Measurements from ENCODE around the gene ARMC6. TPM values are rescaled to one million over a fixed set of nuclear protein-coding genes. Genes with fewer than 3 reads are reported as not detected.

ARMC6 gene
- total and polyA plus RNA-seq, 2 of the 13 experiments (the other 11 are each of a cell fraction or from before 2014, with no cell fraction given), result 16.2 to 36.8 TPM

DNA sequence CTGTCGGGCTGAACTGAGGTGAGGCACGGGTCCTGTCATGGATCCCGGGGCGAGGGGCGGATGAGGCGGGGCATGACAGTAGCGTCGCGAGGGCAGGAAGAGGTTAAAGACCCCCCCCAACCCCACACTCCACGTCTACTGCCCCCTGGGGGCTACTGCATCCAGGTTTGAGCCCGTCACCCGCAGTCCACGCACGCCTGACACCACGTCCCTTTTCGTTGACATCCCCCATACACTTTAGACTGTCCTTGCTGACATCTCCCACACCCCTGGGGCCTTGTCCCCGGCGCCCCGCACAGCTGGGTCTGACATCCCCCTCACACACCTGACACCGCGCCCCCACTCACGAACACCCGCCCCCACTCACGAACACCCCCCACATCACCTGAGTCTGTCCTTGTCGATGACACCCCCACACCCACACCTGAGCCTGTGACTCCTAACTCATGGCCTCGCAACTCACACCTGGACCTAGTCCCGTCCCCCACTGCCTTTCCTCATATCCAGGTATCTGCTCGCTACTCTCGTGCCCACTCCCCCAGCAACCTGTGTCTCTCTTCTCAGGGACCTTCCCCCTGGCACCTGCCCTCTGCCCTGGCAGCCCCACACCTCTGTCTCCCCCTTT is 30.8 kb downstream of the ARMC6 start (continued):
- no peak for TF ChIP-seq RNF219 (CRISPR knock-in tag; IDR thresholded peaks at IDR 0.05)
- TF ChIP-seq KLF12 (CRISPR knock-in tag; IDR thresholded peaks at IDR 0.05; ENCODE audit: borderline replicate concordance), result no peak
- TF ChIP-seq ZNF3 (CRISPR knock-in tag; IDR thresholded peaks at IDR 0.05), result no peak
- TF ChIP-seq TGIF2 (CRISPR knock-in tag; IDR thresholded peaks at IDR 0.05), result no peak
- no peak for TF ChIP-seq NFAT5 (CRISPR knock-in tag; IDR thresholded peaks at IDR 0.05)
- no peak for TF ChIP-seq ZFAT (CRISPR knock-in tag; conservative IDR thresholded peaks at IDR 0.05)
- TF ChIP-seq GATAD1 (CRISPR knock-in tag; IDR thresholded peaks at IDR 0.05), result no peak
- no peak for TF ChIP-seq ZNF205 (CRISPR knock-in tag; IDR thresholded peaks at IDR 0.05)
- TF ChIP-seq GATAD2A (CRISPR knock-in tag; IDR thresholded peaks at IDR 0.05), result no peak
- no peak for TF ChIP-seq SMARCC2 (IDR thresholded peaks at IDR 0.05)
- TF ChIP-seq REXO4 (CRISPR knock-in tag; IDR thresholded peaks at IDR 0.05; ENCODE audit: borderline replicate concordance), result no peak
- no peak for TF ChIP-seq FOSL2 (CRISPR knock-in tag; IDR thresholded peaks at IDR 0.05)
- no peak; the same call in 1 of the 2 replicates for TF ChIP-seq PCBP1 (IDR thresholded peaks at IDR 0.05; ENCODE audit: borderline replicate concordance, low read depth, low read length)
- no peak for TF ChIP-seq NFIC (IDR thresholded peaks at IDR 0.05; ENCODE audit: low read length)
- TF ChIP-seq SP2 (CRISPR knock-in tag; IDR thresholded peaks at IDR 0.05), result no peak
- no peak for TF ChIP-seq FOXK2 (IDR thresholded peaks at IDR 0.05)
- TF ChIP-seq POLR2A (IDR thresholded peaks at IDR 0.05; ENCODE audit: insufficient read depth in 1 of 2, low read depth in 2 of 2, low read length in 2 of 2), result no peak
- TF ChIP-seq MAX (IDR thresholded peaks at IDR 0.05), result no peak; the same call in none of the 2 replicates
- TF ChIP-seq ZC3H4 (CRISPR knock-in tag; IDR thresholded peaks at IDR 0.05; ENCODE audit: borderline replicate concordance), result no peak
- TF ChIP-seq FOXA1 (IDR thresholded peaks at IDR 0.05), result no peak
- TF ChIP-seq FOXA1 (CRISPR knock-in tag; IDR thresholded peaks at IDR 0.05), result no peak
- no peak for TF ChIP-seq ELF4 (CRISPR knock-in tag; IDR thresholded peaks at IDR 0.05; ENCODE audit: borderline replicate concordance)
- TF ChIP-seq ZNF329 (CRISPR knock-in tag; IDR thresholded peaks at IDR 0.05; ENCODE audit: low read depth), result 0 out of 2 replicates have a peak, but pooled peaks have one; percentile 49
- TF ChIP-seq HHEX (CRISPR knock-in tag; IDR thresholded peaks at IDR 0.05), result no peak
- TF ChIP-seq BRCA1 (CRISPR knock-in tag; IDR thresholded peaks at IDR 0.05), result no peak
- no peak for TF ChIP-seq ADNP (CRISPR knock-in tag; IDR thresholded peaks at IDR 0.05)
- no peak for TF ChIP-seq NR2F1 (CRISPR knock-in tag; IDR thresholded peaks at IDR 0.05)

Measured in HepG2 (cell line).